Esophagus muscularis mucosa (tissue), 4 donors: ENCODE results near the gene ABHD17A. TPM values are rescaled to one million over a fixed set of nuclear protein-coding genes. Genes with fewer than 3 reads are reported as not detected.

ENCODE experiments used
- DNase-seq: peaks from one replicate; pipeline ENCODE4 v3.0.0-alpha.2; 2017; ENCODE audit errors: extremely low spot score
- H3K27ac ChIP-seq, 4 donors: fragments of 200-600 bp; sonication (generic); replicated peaks in 1 of 4; 1 replicate in 3 of 4; 2 replicates in 1 of 4; pipeline ENCODE4 v1.5.1; 2016 to 2019; ENCODE audit warnings: mild to moderate bottlenecking in 1 of 4
- H3K27me3 ChIP-seq, 4 donors: fragments of 200-600 bp; sonication (generic); one replicate each; pipeline versions ENCODE4 v1.5.1 to v1.6.0; 2016 to 2019
- H3K36me3 ChIP-seq, 4 donors: fragments of 200-600 bp; sonication (generic); one replicate each; pipeline ENCODE4 v1.5.1; 2016 to 2019
- H3K4me1 ChIP-seq, 4 donors: fragments of 200-600 bp; sonication (generic); one replicate each; pipeline ENCODE4 v1.5.1; 2016 to 2019
- H3K4me3 ChIP-seq, 4 donors: fragments of 200-600 bp; sonication (generic); 1 replicate in 2 of 4; 2 replicates in 2 of 4; pipeline ENCODE4 v1.5.1; 2016 to 2019; ENCODE audit warnings: mild to moderate bottlenecking in 4 of 4, moderate library complexity in 1 of 4
- H3K9me3 ChIP-seq, 4 donors: fragments of 200-600 bp; sonication (generic); 1 replicate in 3 of 4; 2 replicates in 1 of 4; pipeline ENCODE4 v1.5.1; 2016 to 2019
- CTCF ChIP-seq, 3 experiments: fragments of 200-600 bp in 2 of 3; fragments of 450-650 bp in 1 of 3; sonication (generic) in 2 of 3; IDR thresholded peaks; one replicate each; pipeline ENCODE4 v1.5.1; 2017 to 2019; ENCODE audit warnings: antibody characterized with exemption in 3 of 3, mild to moderate bottlenecking in 2 of 3, moderate library complexity in 1 of 3
- EP300 ChIP-seq: sonication (generic); formaldehyde crosslinking; IDR thresholded peaks from one replicate; pipeline ENCODE4 v1.6.1; 2017; ENCODE audit warnings: antibody characterized with exemption
- POLR2A ChIP-seq: fragments of 450-650 bp; IDR thresholded peaks from one replicate; pipeline ENCODE4 v1.6.1; 2017; ENCODE audit warnings: antibody characterized with exemption, moderate library complexity, mild to moderate bottlenecking, low read depth
- POLR2AphosphoS5 ChIP-seq, 2 donors: sonication (generic); formaldehyde crosslinking; IDR thresholded peaks; one replicate each; pipeline ENCODE4 v1.6.1; 2017; ENCODE audit warnings: antibody characterized with exemption in 2 of 2
- WGBS: methylation state at CpG from one replicate; pipeline ENCODE4 v1.1.5; 2018; 5-methylcytosine and 5-hydroxymethylcytosine counted together
- intact Hi-C: fragments of 100-400 bp; cut with DNase I; formaldehyde crosslinking; loops from one replicate; pipeline ENCODE4 v1.15.1; 2023
- total RNA-seq, 4 donors: library from RNA; depleted of rRNA; stranded (reverse); fragments of >200 nt; gene quantifications; one replicate each; pipeline versions ENCODE4 v1.1.0 to v1.2.1, GENCODE V29; 2016

ABHD17A gene
- total RNA-seq, 4 donors from 2014 or later, result 89.7 to 125 (median 102) TPM

- no peak for DNase-seq
- Histone ChIP-seq H3K36me3 (no peaks in the 10 kb centered on the region), H3K27ac (peak within 1 kb of the TSS; percentile 77 to 94 (median 90)), H3K9me3 (no peaks in the 10 kb centered on the region), H3K4me3 (peak within 1 kb of the TSS; percentile 72 to 94 (median 80)), H3K4me1 (peaks cover 36 to 62% (median 55%) of the 10 kb centered on the region in 4 donors), H3K27me3 (peaks cover 0 to 40% (median 5%) of the 10 kb centered on the region in 4 donors)
- intact Hi-C loops, result no loop called here
- 0% methylated on average over 14 of the region's 63 CpGs for WGBS
- TF ChIP-seq POLR2AphosphoS5 (IDR thresholded peaks at IDR 0.05) (no peak), POLR2A (no peak), CTCF (IDR thresholded peaks at IDR 0.05) (no peak)
These were observed 22.0 kb downstream of the ABHD17A start, which contains the start of gene KLF16 for GRCh38 chr19:1863328-1863637. Gene KLF16, minus strand, starts transcription at chr19:1863579. Its CDS starts 82 bp downstream, at chr19:1863497.

- WGBS, result 0% methylated on average over 27 of the region's 109 CpGs
- intact Hi-C loops, result loop anchor here (1.0 kb wide), 1 partner anchor 14 kb away; the partner anchor contains the start of gene REXO1
These were observed 22.6 kb downstream of the ABHD17A start for GRCh38 chr19:1862424-1863327.

GRCh38 chr19:1862068-1862423 is 23.2 kb downstream of the ABHD17A start:
- Histone ChIP-seq H3K36me3 (no peaks in the 10 kb centered on the region), H3K27ac (peak overlapping the region; percentile 54 to 89 (median 72)), H3K4me1 (peaks cover 47 to 75% (median 67%) of the 10 kb centered on the region in 4 donors), H3K9me3 (no peaks in the 10 kb centered on the region), H3K4me3 (peak overlapping the region; percentile 72 to 94 (median 80)), H3K27me3 (peaks cover 0 to 51% (median 8%) of the 10 kb centered on the region in 4 donors)
- TF ChIP-seq POLR2AphosphoS5 (IDR thresholded peaks at IDR 0.05), result no peak
- TF ChIP-seq POLR2A, result no peak
- TF ChIP-seq EP300, result no peak
- no peak for TF ChIP-seq CTCF (IDR thresholded peaks at IDR 0.05)
- 6% methylated on average over 17 of the region's 21 CpGs for WGBS
- intact Hi-C loops, result loop anchor here (1.0 kb wide), 1 partner anchor 14 kb away; the partner anchor contains the start of gene REXO1
- DNase-seq, result no peak

More at GRCh38 chr19:1862424-1863327, 22.6 kb downstream of the ABHD17A start:
- Histone ChIP-seq H3K4me1 (peaks cover 40 to 68% (median 61%) of the 10 kb centered on the region in 4 donors), H3K4me3 (peak overlapping the region; percentile 72 to 94 (median 80)), H3K9me3 (no peaks in the 10 kb centered on the region), H3K27me3 (peaks cover 0 to 46% (median 5%) of the 10 kb centered on the region in 4 donors), H3K27ac (peak overlapping the region; percentile 68 to 89 (median 76)), H3K36me3 (no peaks in the 10 kb centered on the region)
- DNase-seq, result no peak
- no peak for TF ChIP-seq EP300
- no peak for TF ChIP-seq POLR2A
- TF ChIP-seq POLR2AphosphoS5 (IDR thresholded peaks at IDR 0.05), result no peak
- TF ChIP-seq CTCF (IDR thresholded peaks at IDR 0.05), result no peak

- Histone ChIP-seq H3K36me3 (no peaks in the 10 kb centered on the region), H3K4me3 (peak overlapping the region; percentile 72 to 94 (median 80)), H3K27ac (peak overlapping the region; percentile 54 to 89 (median 72)), H3K27me3 (peaks cover 0 to 56% (median 9%) of the 10 kb centered on the region in 4 donors), H3K9me3 (no peaks in the 10 kb centered on the region), H3K4me1 (peaks cover 51 to 79% (median 71%) of the 10 kb centered on the region in 4 donors)
- WGBS, result 37% methylated on average over 14 of the region's 23 CpGs
- TF ChIP-seq POLR2AphosphoS5 (IDR thresholded peaks at IDR 0.05) (no peak), POLR2A (no peak), CTCF (IDR thresholded peaks at IDR 0.05) (no peak), EP300 (no peak)
- intact Hi-C loops, result loop anchor here (1.0 kb wide), 1 partner anchor 13 kb away; the partner anchor contains the start of gene REXO1
- no peak for DNase-seq
These were observed 23.7 kb downstream of the ABHD17A start for GRCh38 chr19:1861599-1862031.
